Stimulated activated CD4-positive, alpha-beta T cell treated with anti-CD3 and anti-CD28 coated beads, Interleukin-1b, Interleukin-23, amount 100 ng/mL, for 24 hours (primary cell): Measurements from ENCODE around the gene CALR3.
"Not testable (repeated sequence)": the region's sequence is repeated elsewhere in the genome, so short reads cannot be mapped to it uniquely, and the experiment has no call there.

ENCODE experiments used
- DNase-seq, 4 experiments: peaks; one replicate each; pipeline ENCODE4 v3.0.0-alpha.2; 2020; ENCODE audit warnings: low read depth in 4 of 4, low spot score in 1 of 4

The CALR3 gene

GRCh38 chr19:16495982-16496612 is at the start of gene CALR3, which contains the start of gene C19orf44:
Gene CALR3, minus strand, starts transcription at chr19:16496167. Its CDS starts 38 bp downstream, at chr19:16496129.
Gene C19orf44, plus strand, starts transcription at chr19:16496394. Its CDS starts 4,399 bp downstream, at chr19:16500793.
- peak; percentile 85 to 96 (median 94) for DNase-seq

- no peak for DNase-seq
Measured at GRCh38 chr19:16544473-16545231, 48.7 kb upstream of the CALR3 start.

- DNase-seq, result not testable (repeated sequence)
Measured at GRCh38 chr19:16543734-16544133, 47.8 kb upstream of the CALR3 start.

- DNase-seq, result no peak
Measured at GRCh38 chr19:16542910-16543472, 47.0 kb upstream of the CALR3 start.

- DNase-seq, result peak; percentile 87 to 92 (median 90)
Measured at GRCh38 chr19:16542045-16542909, 46.3 kb upstream of the CALR3 start, which contains the start of gene CHERP. Gene CHERP, minus strand, starts transcription at chr19:16542437. Its CDS starts 59 bp downstream, at chr19:16542378.

- no peak for DNase-seq
Measured at GRCh38 chr19:16541526-16542044, 45.6 kb upstream of the CALR3 start.

GRCh38 chr19:16540948-16541347 is 45.0 kb upstream of the CALR3 start:
- DNase-seq, result no peak

- no peak for DNase-seq
Measured at GRCh38 chr19:16537111-16537510, 41.1 kb upstream of the CALR3 start.

GRCh38 chr19:16536130-16536529 is 40.2 kb upstream of the CALR3 start:
- DNase-seq, result no peak

- no peak for DNase-seq
Measured at GRCh38 chr19:16535381-16535780, 39.4 kb upstream of the CALR3 start.

- DNase-seq, result no peak
Measured at GRCh38 chr19:16532440-16533234, 36.7 kb upstream of the CALR3 start.

- no peak for DNase-seq
Measured at GRCh38 chr19:16531380-16531669, 35.4 kb upstream of the CALR3 start.

GRCh38 chr19:16530540-16531379 is 34.8 kb upstream of the CALR3 start:
- DNase-seq, result no peak

GRCh38 chr19:16529466-16530144 is 33.6 kb upstream of the CALR3 start:
- DNase-seq, result no peak

GRCh38 chr19:16527971-16528521 is 32.1 kb upstream of the CALR3 start:
- DNase-seq, result no peak

GRCh38 chr19:16527334-16527935 is 31.5 kb upstream of the CALR3 start:
- no peak for DNase-seq

GRCh38 chr19:16525751-16526481 is 29.9 kb upstream of the CALR3 start:
- DNase-seq, result no peak
